HepG2 (cell line): ENCODE results near the gene NANOS1.

Experiments used
- POLR2A ChIP-seq, 2 experiments: IDR thresholded peaks; 2 replicates each; pipeline ENCODE4 v1.6.1; 2011; ENCODE audit warnings: low read depth in 2 of 2, low read length in 2 of 2, mild to moderate bottlenecking in 1 of 2, moderate library complexity in 1 of 2; ENCODE audit not compliant: insufficient read depth in 1 of 2
- YY1 ChIP-seq: IDR thresholded peaks from 2 replicates; pipeline ENCODE4 v1.6.1; 2011; ENCODE audit warnings: low read length, low read depth, moderate library complexity, mild to moderate bottlenecking; ENCODE audit not compliant: insufficient read depth, insufficient replicate concordance
- TF ChIP-seq, protein P1 (sequence below), 2 experiments: IDR thresholded peaks; 2 replicates each; pipeline ENCODE4 v1.6.1; 2011 to 2012; ENCODE audit warnings: low read length in 2 of 2, borderline replicate concordance in 1 of 2, low read depth in 1 of 2, mild to moderate bottlenecking in 1 of 2, moderate library complexity in 1 of 2

DNA sequence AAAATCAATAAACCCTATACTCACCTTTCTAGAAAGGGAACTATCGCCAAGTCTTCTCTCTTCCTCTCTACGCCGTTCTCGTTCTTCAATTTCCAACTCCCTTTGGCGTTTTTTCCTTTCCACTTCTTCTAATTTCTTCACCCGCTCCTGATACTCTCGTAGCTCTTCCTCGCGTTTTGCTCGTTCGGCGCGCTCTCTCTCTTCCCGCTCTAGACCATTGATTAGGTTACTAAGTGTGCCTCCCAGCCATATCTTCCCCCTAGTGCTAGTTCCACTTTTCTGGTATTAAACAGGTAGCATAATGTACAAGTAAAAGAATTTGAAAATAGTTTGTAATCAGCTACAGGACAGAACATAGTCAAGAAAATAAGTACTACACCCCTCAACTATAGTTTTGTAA is 20.3 kb downstream of the NANOS1 start:
- TF ChIP-seq POLR2A (IDR thresholded peaks at IDR 0.05; ENCODE audit: insufficient read depth in 1 of 2, low read depth in 2 of 2, low read length in 2 of 2) (no peak), YY1 (no peak)
- TF ChIP-seq, protein P1, sequence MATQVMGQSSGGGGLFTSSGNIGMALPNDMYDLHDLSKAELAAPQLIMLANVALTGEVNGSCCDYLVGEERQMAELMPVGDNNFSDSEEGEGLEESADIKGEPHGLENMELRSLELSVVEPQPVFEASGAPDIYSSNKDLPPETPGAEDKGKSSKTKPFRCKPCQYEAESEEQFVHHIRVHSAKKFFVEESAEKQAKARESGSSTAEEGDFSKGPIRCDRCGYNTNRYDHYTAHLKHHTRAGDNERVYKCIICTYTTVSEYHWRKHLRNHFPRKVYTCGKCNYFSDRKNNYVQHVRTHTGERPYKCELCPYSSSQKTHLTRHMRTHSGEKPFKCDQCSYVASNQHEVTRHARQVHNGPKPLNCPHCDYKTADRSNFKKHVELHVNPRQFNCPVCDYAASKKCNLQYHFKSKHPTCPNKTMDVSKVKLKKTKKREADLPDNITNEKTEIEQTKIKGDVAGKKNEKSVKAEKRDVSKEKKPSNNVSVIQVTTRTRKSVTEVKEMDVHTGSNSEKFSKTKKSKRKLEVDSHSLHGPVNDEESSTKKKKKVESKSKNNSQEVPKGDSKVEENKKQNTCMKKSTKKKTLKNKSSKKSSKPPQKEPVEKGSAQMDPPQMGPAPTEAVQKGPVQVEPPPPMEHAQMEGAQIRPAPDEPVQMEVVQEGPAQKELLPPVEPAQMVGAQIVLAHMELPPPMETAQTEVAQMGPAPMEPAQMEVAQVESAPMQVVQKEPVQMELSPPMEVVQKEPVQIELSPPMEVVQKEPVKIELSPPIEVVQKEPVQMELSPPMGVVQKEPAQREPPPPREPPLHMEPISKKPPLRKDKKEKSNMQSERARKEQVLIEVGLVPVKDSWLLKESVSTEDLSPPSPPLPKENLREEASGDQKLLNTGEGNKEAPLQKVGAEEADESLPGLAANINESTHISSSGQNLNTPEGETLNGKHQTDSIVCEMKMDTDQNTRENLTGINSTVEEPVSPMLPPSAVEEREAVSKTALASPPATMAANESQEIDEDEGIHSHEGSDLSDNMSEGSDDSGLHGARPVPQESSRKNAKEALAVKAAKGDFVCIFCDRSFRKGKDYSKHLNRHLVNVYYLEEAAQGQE (IDR thresholded peaks at IDR 0.05; ENCODE audit: borderline replicate concordance in 1 of 2, low read depth in 1 of 2, low read length in 2 of 2), result no peak
